ENCODE results near the gene EDAR.

The EDAR gene

GRCh38 chr2:108926561-108927380 lies 62.2 kb downstream of the EDAR start:
- in situ Hi-C loops (cut with MboI; ENCODE audit: low sequenced_read_pairs): no loop called here

DNA sequence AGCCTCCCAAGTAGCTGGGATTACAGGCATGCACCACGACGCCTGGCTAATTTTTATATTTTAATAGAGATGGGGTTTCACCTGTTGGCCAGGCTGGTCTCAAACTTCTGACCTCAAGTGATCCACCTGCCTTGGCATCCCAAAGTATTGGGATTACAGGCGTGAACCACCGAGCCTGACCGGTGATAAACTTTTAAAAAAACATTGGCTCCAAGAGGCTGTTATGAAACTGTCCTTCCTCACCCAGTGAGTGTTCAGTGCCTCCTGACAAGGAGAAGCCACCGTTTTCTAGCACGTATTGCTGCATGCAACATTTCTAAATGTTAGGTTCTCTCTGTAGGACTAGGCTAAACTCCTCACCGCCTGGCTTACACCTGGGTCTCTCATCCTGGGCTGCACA lies 63.3 kb downstream of the EDAR start:
- in situ Hi-C loops (cut with MboI; ENCODE audit: low sequenced_read_pairs): no loop called here

- in situ Hi-C loops (cut with MboI; ENCODE audit: low sequenced_read_pairs): no loop called here
These were observed 63.7 kb downstream of the EDAR start for GRCh38 chr2:108925286-108925685.

DNA sequence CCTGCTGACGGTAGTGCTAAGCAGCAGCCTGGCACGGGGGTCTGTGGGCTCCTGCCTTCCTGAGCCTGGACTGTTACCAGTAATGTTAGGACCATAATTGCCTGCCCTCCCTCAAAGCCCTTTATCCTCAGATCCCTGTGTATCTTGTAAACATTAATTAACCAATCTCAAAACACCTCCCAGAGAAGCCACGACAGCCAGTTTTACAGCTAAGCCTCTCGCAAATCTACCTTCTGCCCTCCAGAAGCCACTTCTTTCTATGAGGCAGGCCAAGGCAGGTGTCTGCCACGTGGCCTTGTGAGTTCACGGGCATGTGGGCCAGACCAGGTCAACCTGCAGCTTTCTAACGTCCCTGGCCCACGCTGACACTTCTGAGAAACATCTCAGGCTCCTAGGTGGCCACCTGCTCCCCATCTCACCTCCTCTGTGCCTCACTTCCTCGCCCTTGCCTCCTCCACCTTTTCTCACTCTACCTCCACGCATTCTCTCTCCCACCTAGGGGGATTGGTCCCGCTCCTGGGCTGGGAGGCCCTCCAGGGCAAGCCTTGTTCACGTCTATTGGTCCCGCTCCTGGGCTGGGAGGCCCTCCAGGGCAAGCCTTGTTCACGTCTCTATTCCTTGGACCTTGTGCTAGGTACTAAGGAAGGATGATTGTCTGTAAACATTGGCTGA lies 64.3 kb downstream of the EDAR start:
- in situ Hi-C loops (cut with MboI; ENCODE audit: low sequenced_read_pairs): no loop called here

- in situ Hi-C loops (cut with MboI; ENCODE audit: low sequenced_read_pairs): no loop called here
These were observed 65.1 kb downstream of the EDAR start for GRCh38 chr2:108923736-108924579.

DNA sequence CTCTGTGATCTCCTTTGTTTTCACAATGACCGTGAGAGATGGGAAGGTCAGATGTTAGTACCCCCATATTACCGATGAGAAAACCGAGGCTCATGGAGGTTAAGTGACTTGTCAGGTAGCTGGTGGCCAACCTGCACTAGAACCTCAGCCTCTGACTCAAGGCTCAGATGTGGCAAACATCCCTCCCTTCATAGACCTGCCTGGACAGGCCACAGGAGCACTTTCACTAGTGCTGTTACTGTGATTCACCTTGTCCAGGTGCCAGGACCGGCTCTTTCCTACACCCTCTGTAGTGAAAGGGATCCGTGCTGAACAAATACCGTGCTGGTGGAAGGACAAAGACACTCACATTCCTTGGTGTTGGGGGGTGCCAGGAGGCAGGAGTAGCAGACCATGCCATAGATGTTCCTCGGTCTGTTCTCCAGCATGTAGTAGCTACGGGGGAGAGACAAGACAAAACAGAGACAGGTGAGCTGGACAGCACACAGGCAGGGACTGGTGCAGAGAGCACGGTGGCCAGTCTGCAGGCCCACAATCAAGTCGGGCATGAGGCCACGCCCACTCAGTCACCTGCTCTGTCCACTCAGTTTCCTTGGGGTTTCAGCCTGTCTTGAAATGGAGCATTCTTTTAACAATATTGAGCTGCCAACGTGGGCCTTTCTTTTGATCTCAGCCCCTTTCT lies 65.9 kb downstream of the EDAR start:
- in situ Hi-C loops (cut with MboI; ENCODE audit: low sequenced_read_pairs): no loop called here

DNA sequence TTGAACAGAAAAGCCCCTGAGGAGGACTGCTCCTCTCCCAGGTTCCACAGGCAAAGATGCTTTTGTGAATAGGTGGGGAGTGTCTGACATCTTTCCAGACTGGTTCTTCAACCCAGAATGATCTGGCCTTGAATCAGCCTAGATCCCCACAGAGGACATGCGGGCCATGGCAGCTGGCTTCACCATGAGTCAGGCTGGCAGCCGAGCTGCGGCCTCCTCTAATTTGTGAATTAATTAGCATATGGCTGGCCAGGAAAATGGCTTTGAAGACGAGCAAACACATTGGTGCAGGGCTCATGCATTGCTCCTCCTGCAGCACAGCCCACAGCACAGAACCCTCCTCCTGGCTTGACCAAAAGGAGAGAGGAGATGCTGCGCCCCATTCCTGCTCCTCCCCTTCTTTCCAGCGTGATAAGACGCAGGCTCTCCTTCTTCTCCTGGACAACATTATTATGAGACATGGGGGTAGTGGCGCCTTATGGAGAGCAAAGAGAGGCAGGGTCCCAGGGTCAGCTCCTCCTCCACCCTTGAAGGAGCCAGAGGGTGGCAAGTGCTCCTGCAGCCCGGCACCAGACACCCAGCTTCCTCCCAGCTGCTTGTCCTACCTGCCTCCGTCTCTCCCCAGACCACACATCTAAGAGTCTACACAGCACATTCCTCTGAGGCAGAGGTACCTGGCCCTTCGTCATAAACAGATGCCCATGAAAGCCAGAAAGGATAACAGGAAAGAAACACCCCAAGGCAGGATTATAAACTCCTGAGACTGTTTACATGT lies 66.7 kb downstream of the EDAR start:
- in situ Hi-C loops (cut with MboI; ENCODE audit: low sequenced_read_pairs): no loop called here

- in situ Hi-C loops (cut with MboI; ENCODE audit: low sequenced_read_pairs): no loop called here
These were observed 67.7 kb downstream of the EDAR start for GRCh38 chr2:108921096-108922030.

DNA sequence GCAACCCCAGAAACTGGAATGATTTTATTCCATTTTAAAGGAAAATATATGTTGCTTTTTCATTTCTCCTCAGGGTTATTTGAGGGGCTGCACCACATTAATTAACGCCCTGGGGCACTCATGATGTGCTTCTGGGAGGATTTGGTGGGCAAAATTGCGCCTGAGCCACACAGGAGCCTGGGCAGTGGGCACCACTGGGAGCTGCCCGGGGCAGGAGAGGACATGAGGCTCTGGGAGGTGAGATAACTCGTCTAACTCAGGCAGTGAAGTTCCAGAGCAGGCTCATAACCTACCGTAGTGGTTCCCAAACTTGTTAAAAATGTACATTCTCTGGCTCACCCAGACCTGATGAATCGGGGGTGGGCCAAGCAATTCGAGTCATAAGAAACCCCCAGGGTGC lies 68.3 kb downstream of the EDAR start:
- in situ Hi-C loops (cut with MboI; ENCODE audit: low sequenced_read_pairs): no loop called here

DNA sequence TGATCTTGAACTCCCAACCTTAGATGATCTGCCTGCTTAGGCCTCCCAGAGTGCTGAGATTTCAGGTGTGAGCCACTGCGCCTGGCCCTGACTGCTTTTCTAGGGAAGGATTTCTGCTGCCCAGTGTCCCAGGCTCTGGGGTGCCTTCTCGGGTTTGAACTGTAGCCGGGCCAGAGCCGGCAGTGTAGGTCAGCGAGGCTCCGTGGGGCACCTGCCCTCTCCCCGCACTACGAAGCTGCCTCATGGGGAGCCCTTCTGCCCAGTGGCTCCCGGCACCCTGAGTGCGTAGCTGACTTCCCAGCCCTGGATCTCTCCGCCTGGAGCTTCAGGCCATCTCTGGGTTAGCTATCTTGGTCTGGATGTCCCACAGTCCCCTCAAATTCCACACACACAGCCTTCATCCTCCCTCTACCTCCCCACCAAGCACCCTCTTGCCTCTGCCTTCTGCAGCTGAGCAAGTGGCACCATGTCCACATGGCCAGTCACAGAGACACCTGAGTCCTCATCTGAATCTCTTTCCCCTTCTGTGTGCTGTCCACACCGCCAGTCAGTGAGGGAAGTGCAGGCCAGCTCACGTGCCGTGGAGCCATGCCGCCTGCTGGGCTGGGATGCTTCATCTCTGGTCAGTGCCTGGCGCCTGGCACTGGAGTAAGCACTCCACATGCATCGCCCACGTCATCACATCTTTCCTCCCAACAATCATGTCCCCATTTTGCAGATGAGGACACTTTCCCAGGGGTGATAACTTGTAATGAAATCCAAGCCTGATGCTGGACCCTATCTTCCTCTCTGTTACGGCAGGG lies 69.2 kb downstream of the EDAR start:
- in situ Hi-C loops (cut with MboI; ENCODE audit: low sequenced_read_pairs): no loop called here

- in situ Hi-C loops (cut with MboI; ENCODE audit: low sequenced_read_pairs): no loop called here
These were observed 70.1 kb downstream of the EDAR start for GRCh38 chr2:108918941-108919341.

GRCh38 chr2:108918156-108918874 lies 70.7 kb downstream of the EDAR start:
- in situ Hi-C loops (cut with MboI; ENCODE audit: low sequenced_read_pairs): no loop called here

DNA sequence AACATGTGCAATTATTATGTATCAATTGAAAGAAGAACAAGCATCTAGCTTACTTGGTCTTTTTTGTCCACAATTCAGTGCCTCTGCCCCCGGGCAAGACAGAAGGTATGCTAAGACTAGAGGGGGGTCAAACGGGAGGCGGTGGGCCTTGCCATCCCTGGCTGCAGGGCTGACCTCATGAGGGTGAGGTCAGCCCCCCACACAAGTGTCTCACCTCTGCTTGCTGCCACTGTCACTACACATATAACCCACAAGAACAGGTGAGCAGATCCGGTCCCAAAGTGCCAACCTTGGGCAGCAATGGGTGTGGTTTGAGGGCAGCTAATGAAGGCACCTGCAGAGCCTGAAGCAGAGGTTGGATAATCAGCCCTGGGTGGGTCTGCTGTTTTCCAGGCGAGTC lies 71.5 kb downstream of the EDAR start:
- in situ Hi-C loops (cut with MboI; ENCODE audit: low sequenced_read_pairs): no loop called here

GRCh38 chr2:108916796-108917421 lies 72.1 kb downstream of the EDAR start:
- in situ Hi-C loops (cut with MboI; ENCODE audit: low sequenced_read_pairs): no loop called here

DNA sequence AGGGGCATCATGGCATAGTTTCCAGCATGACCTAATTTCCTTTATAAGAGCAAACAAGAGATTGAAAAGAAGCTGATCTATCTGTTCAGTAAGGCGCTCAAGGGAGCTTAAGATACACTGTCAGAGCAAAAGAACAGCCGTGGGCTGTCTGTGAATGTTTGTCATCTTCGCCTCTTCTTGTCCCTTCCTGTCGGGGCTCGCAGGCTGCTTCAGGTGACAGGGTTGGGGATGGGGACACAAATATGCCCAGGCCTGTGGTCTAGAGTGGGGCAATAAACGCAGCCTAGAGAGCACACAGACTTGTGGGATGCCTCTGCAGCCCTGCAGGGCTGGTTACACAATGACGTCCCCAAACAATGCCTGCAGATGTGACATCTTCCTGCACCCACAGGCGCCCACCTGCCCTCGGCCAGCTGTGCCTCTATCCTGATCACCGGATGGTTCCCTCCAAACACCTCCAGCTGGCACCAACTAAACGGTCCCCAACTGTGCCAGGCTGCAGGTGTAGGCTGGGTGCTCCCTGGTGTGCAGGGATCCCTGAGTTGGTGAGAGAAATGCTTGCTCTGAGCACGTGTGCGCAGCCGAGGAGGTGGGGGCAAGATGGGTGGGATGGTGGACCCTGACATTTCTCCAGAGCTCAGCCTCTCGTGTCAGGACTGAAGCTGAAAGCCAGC lies 72.8 kb downstream of the EDAR start:
- in situ Hi-C loops (cut with MboI; ENCODE audit: low sequenced_read_pairs): no loop called here

GRCh38 chr2:108912629-108912902 lies 76.5 kb downstream of the EDAR start:
- in situ Hi-C loops (cut with MboI; ENCODE audit: low sequenced_read_pairs): no loop called here
